Brain microvascular endothelial cell (primary cell): ENCODE results near the gene GJA4.
A peak's percentile ranks its signal among the peaks of the same experiment; 100 is the strongest.

ENCODE experiments used
- DNase-seq: peaks from one replicate; pipeline ENCODE4 v3.0.0-alpha.2; 2020
- H3K27ac ChIP-seq: fragments of 250-450 bp; sonication (Bioruptor Pico); 2 replicates; pipeline ENCODE4 v1.5.1; 2020; ENCODE audit warnings: mild to moderate bottlenecking, moderate library complexity
- H3K27me3 ChIP-seq: fragments of 250-450 bp; sonication (Bioruptor Pico); replicated peaks from 2 replicates; pipeline ENCODE4 v1.5.1; 2020; ENCODE audit warnings: mild to moderate bottlenecking
- H3K36me3 ChIP-seq: fragments of 250-450 bp; sonication (Bioruptor Pico); replicated peaks from 2 replicates; pipeline ENCODE4 v1.5.1; 2020; ENCODE audit warnings: mild to moderate bottlenecking
- H3K4me3 ChIP-seq: 2 replicates; pipeline ENCODE4 v1.5.1; 2011; ENCODE audit warnings: low read depth, mild to moderate bottlenecking, control low read depth, low read length, moderate library complexity
- in situ Hi-C: cut with HindIII; loops from 2 replicates; pipeline ENCODE4 v1.10.0; 2017; ENCODE audit warnings: low sequenced_read_pairs, low pct_ligation_motif_present
- TF ChIP-seq, protein P1 (sequence below): IDR thresholded peaks from 2 replicates; pipeline ENCODE4 v1.5.1; 2011; ENCODE audit warnings: low read depth, mild to moderate bottlenecking, moderate library complexity, low read length, control low read depth, inconsistent platforms; ENCODE audit errors: missing control alignments

The GJA4 gene

DNA sequence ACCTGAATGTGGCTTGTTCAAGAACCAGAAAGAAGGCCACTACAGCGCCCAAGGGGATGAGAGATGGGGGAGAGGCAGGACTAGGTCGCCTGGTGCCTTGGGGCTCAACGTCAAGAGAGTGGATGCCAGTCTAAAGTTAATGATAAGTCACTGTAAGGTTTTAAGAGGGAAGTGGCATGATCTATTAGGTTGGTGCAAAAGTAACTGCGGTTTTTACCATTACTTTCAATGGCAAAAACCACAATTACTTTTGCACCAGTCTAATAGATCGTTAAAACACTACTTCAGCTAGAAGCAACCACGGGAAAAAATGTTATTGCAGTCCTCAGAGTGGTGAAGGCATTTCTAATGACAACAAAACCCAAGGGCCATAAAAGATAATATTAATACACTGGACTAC is 14.4 kb upstream of the GJA4 start:
- TF ChIP-seq, protein P1, sequence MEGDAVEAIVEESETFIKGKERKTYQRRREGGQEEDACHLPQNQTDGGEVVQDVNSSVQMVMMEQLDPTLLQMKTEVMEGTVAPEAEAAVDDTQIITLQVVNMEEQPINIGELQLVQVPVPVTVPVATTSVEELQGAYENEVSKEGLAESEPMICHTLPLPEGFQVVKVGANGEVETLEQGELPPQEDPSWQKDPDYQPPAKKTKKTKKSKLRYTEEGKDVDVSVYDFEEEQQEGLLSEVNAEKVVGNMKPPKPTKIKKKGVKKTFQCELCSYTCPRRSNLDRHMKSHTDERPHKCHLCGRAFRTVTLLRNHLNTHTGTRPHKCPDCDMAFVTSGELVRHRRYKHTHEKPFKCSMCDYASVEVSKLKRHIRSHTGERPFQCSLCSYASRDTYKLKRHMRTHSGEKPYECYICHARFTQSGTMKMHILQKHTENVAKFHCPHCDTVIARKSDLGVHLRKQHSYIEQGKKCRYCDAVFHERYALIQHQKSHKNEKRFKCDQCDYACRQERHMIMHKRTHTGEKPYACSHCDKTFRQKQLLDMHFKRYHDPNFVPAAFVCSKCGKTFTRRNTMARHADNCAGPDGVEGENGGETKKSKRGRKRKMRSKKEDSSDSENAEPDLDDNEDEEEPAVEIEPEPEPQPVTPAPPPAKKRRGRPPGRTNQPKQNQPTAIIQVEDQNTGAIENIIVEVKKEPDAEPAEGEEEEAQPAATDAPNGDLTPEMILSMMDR, result no peak
- in situ Hi-C loops, result no loop called here
- no peak overlapping the region for H3K4me3 ChIP-seq
- H3K27me3 ChIP-seq, result peaks cover 30% of the 10 kb centered on the region
- DNase-seq, result no peak
- no peaks in the 10 kb centered on the region for H3K36me3 ChIP-seq
- no peak overlapping the region for H3K27ac ChIP-seq

DNA sequence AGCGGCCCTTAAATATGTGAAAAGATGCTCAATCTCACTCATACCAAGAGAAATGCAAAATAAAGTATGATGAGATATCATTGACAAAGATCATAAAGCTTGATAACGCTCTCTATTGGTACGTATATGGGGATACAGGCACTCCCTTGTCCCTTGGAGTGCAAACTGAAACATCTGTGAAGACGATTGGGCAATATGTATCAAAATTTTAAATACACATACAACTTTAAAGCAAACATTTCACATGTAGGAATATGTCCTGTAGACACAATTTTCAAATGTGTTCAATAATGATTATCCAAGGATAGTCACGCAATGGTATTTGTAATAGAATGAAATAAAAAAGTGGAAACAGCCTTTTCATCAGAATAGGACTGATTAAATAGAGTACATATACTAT is 13.8 kb upstream of the GJA4 start:
- TF ChIP-seq, protein P1, result no peak
- no peak overlapping the region for H3K27ac ChIP-seq
- no peak overlapping the region for H3K4me3 ChIP-seq
- DNase-seq, result no peak
- peaks cover 30% of the 10 kb centered on the region for H3K27me3 ChIP-seq
- H3K36me3 ChIP-seq, result no peaks in the 10 kb centered on the region
- in situ Hi-C loops, result no loop called here

DNA sequence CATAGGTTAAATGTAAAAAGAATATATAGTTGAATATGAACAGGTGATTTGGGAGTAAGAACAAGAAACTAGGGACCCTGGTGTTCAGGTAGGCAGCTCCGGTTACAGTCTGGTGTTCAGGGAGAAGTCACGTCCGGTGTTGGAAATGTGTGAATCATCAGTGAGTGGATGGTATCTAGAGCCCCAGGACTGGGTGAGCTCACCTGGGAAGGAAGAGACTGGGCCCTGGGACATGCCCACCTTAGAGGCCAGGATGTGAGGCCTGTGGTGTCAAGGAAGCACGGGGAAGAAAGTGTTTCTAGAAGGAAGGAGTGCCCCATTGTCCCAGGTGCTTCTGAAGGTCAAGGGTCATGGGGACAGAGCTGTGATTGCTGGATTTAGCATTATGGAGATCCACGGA is 13.3 kb upstream of the GJA4 start:
- Histone ChIP-seq H3K4me3 (no peak overlapping the region), H3K27me3 (peaks cover 30% of the 10 kb centered on the region), H3K27ac (no peak overlapping the region), H3K36me3 (no peaks in the 10 kb centered on the region)
- in situ Hi-C loops, result no loop called here
- TF ChIP-seq, protein P1, result no peak
- DNase-seq, result no peak

DNA sequence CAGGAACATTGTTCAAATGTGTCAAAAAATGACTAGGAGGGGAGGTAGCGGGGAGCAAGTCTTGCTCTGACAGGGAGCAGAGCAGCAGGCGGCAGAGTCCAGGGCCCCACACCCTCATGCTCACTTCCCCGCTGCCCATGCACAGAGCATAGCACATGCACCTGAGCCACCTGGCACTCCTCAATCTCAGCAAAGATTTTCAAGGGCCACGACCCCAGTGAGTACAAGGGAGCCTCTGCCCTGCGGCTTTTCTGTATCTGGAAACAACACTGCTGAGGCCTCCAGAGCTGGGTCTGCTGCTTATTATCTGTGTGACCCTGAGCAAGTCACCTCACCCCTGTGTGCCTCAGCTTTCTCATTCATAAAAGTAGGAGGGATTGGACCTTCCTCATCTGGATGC is 12.8 kb upstream of the GJA4 start:
- no peak overlapping the region for H3K27ac ChIP-seq
- H3K4me3 ChIP-seq, result no peak overlapping the region
- no peaks in the 10 kb centered on the region for H3K36me3 ChIP-seq
- TF ChIP-seq, protein P1, result no peak
- DNase-seq, result no peak
- H3K27me3 ChIP-seq, result peaks cover 30% of the 10 kb centered on the region
- in situ Hi-C loops, result no loop called here

DNA sequence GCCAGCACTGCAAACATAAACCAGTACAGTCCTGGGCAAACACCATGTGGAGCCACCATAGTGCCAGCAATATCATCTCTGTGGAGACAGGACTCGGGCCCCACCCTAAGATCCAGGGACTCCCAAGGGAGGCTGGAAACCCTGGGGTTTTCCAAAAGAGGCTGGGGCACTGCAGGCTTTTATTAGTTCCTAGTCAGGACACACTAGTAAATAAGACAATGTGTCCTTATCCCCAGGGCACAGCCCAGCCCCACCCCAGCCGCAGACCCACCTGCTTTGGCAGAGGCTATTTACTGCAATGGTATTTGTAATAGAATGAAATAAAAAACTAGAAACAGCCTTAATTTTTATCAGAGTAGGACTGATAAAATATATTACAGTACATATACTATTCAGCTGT is 12.3 kb upstream of the GJA4 start:
- no peak overlapping the region for H3K27ac ChIP-seq
- in situ Hi-C loops, result no loop called here
- no peaks in the 10 kb centered on the region for H3K36me3 ChIP-seq
- no peak overlapping the region for H3K4me3 ChIP-seq
- no peak for DNase-seq
- H3K27me3 ChIP-seq, result peaks cover 30% of the 10 kb centered on the region
- TF ChIP-seq, protein P1, result no peak

DNA sequence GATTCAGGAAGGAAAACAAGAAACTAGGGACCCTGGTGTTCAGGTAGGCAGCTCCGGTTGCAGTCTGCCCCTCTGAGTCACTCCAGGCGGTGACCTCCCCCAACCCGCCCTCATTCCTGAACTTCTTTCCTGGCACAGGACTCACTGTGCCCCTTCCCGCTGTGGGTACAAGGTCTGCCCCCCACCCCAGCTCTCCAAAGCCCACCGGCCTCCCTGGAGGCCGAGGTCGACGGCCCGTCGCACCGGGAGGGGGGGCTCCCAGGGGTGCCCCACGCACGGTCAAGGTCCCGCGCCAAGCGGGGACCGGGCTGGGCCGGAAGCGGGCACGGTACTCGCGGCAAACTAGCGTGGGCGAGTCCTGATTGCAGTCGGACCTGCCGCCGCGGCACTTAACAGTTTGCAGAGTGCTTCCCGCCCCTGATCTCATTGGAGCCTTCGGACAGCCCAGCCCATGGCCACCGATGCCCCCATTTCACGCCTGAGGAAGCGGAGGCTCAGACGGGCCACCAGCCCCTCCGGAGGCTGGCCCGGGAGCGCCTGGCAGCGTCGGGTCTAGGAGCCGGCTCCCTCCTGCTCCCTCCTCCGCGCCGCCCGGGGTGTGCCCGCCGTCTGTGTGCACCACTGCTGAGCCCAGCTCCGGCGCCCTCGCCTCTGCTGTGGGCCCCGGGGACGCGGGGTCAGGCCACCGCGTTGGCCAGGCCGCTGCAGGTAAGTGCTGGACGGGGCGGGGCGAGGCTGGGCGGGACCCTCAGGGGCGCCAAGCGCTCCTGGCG is 11.5 kb upstream of the GJA4 start, which contains the start of gene GJB3:
Gene GJB3, plus strand, starts transcription at position 144 of the 773 bp plus-strand sequence. CDS start 3,549 bp downstream, outside the sequence.
- peak within 1 kb of the TSS; percentile 15 for H3K4me3 ChIP-seq
- TF ChIP-seq, protein P1, result no peak
- peaks cover 30% of the 10 kb centered on the region for H3K27me3 ChIP-seq
- DNase-seq, result no peak
- no peaks in the 10 kb centered on the region for H3K36me3 ChIP-seq
- in situ Hi-C loops, result no loop called here
- no peak within 1 kb of the TSS for H3K27ac ChIP-seq
